Tibial nerve (tissue), 4 donors: ENCODE results near the gene UPK1A. TPM values are rescaled to one million over a fixed set of nuclear protein-coding genes. Genes with fewer than 3 reads are reported as not detected.

Experiments used
- DNase-seq, 2 donors: peaks; one replicate each; pipeline ENCODE4 v3.0.0-alpha.2; 2019; ENCODE audit warnings: low spot score in 2 of 2
- H3K27ac ChIP-seq, 4 donors: fragments of 200-600 bp; sonication (generic) in 3 of 4; one replicate each; pipeline ENCODE4 v1.5.1; 2017 to 2019; ENCODE audit warnings: mild to moderate bottlenecking in 1 of 4
- H3K27me3 ChIP-seq, 2 donors: fragments of 200-600 bp; sonication (generic) in 1 of 2; one replicate each; pipeline versions ENCODE4 v1.5.1 to v1.6.0; 2017 to 2019
- H3K36me3 ChIP-seq, 3 donors: fragments of 200-600 bp; sonication (generic); one replicate each; pipeline ENCODE4 v1.5.1; 2018 to 2019
- H3K4me1 ChIP-seq, 4 donors: fragments of 200-600 bp; sonication (generic) in 3 of 4; one replicate each; pipeline ENCODE4 v1.5.1; 2017 to 2019
- H3K4me3 ChIP-seq, 4 donors: fragments of 200-600 bp; sonication (generic) in 3 of 4; one replicate each; pipeline ENCODE4 v1.5.1; 2017 to 2019; ENCODE audit warnings: mild to moderate bottlenecking in 1 of 4, moderate library complexity in 1 of 4
- H3K9me3 ChIP-seq, 4 donors: fragments of 200-600 bp; sonication (generic) in 3 of 4; one replicate each; pipeline ENCODE4 v1.5.1; 2017 to 2019
- CTCF ChIP-seq, 5 experiments: fragments of 200-600 bp in 3 of 5; fragments of 450-650 bp in 2 of 5; sonication (generic) in 3 of 5; IDR thresholded peaks; one replicate each; pipeline ENCODE4 v1.5.1; 2016 to 2019; ENCODE audit warnings: antibody characterized with exemption in 5 of 5, mild to moderate bottlenecking in 3 of 5, moderate library complexity in 2 of 5
- EP300 ChIP-seq, 2 donors: sonication (generic); formaldehyde crosslinking; IDR thresholded peaks; one replicate each; pipeline ENCODE4 v1.6.1; 2017; ENCODE audit warnings: antibody characterized with exemption in 2 of 2, mild to moderate bottlenecking in 1 of 2
- POLR2A ChIP-seq, 2 donors: fragments of 450-650 bp; IDR thresholded peaks; one replicate each; pipeline ENCODE4 v1.6.1; 2017; ENCODE audit warnings: antibody characterized with exemption in 2 of 2, mild to moderate bottlenecking in 2 of 2, moderate library complexity in 2 of 2
- WGBS, 2 donors: methylation state at CpG; one replicate each; pipeline ENCODE4 v1.1.5; 2018; 5-methylcytosine and 5-hydroxymethylcytosine counted together
- total RNA-seq, 4 donors: library from RNA; depleted of rRNA; stranded (reverse); fragments of >200 nt; gene quantifications; one replicate each; pipeline ENCODE4 v1.1.0, GENCODE V29; 2016

UPK1A gene
- total RNA-seq, 4 donors from 2014 or later, result not detected

- 7 to 21% methylated on average over 7 to 8 of the region's 8 CpGs for WGBS, 2 donors
- TF ChIP-seq CTCF (IDR thresholded peaks at IDR 0.05), result no peak
- TF ChIP-seq POLR2A (IDR thresholded peaks at IDR 0.05), result no peak
- TF ChIP-seq EP300 (IDR thresholded peaks at IDR 0.05), result no peak
- Histone ChIP-seq H3K4me3 (no peak overlapping the region), H3K27me3 (no peaks in the 10 kb centered on the region), H3K27ac (no peak overlapping the region), H3K4me1 (no peaks in the 10 kb centered on the region), H3K36me3 (no peaks in the 10 kb centered on the region), H3K9me3 (no peaks in the 10 kb centered on the region)
- no peak for DNase-seq
These were observed 27.1 kb downstream of the UPK1A start for GRCh38 chr19:35693422-35693821.

GRCh38 chr19:35693835-35694599 lies 27.7 kb downstream of the UPK1A start:
- peak; percentile 71 to 91 for DNase-seq
- TF ChIP-seq EP300 (IDR thresholded peaks at IDR 0.05) (peak in 1 of 2 donors; percentile 50), CTCF (IDR thresholded peaks at IDR 0.05) (peak; percentile 92 to 96 (median 94)), POLR2A (IDR thresholded peaks at IDR 0.05) (no peak)
- Histone ChIP-seq H3K9me3 (no peaks in the 10 kb centered on the region), H3K27ac (no peak overlapping the region), H3K36me3 (no peaks in the 10 kb centered on the region), H3K27me3 (no peaks in the 10 kb centered on the region), H3K4me1 (no peaks in the 10 kb centered on the region), H3K4me3 (no peak overlapping the region)
- WGBS, 2 donors, result 25 to 30% methylated on average over 8 of the region's 8 CpGs

GRCh38 chr19:35695895-35696422 lies 29.6 kb downstream of the UPK1A start:
- Histone ChIP-seq H3K27ac (no peak overlapping the region), H3K4me3 (no peak overlapping the region), H3K9me3 (no peaks in the 10 kb centered on the region), H3K36me3 (no peaks in the 10 kb centered on the region), H3K27me3 (no peaks in the 10 kb centered on the region), H3K4me1 (no peaks in the 10 kb centered on the region)
- no peak for DNase-seq
- 85 to 87% methylated on average over 2 of the region's 2 CpGs for WGBS, 2 donors
- TF ChIP-seq POLR2A (IDR thresholded peaks at IDR 0.05) (no peak), EP300 (IDR thresholded peaks at IDR 0.05) (no peak), CTCF (IDR thresholded peaks at IDR 0.05) (no peak)

- Histone ChIP-seq H3K4me1 (peaks cover 0 to 3% (median 0%) of the 10 kb centered on the region in 4 donors), H3K4me3 (no peak overlapping the region), H3K36me3 (no peaks in the 10 kb centered on the region), H3K9me3 (no peaks in the 10 kb centered on the region), H3K27me3 (no peaks in the 10 kb centered on the region), H3K27ac (no peak overlapping the region)
- 73 to 87% methylated on average over 4 of the region's 4 CpGs for WGBS, 2 donors
- DNase-seq, result no peak
- TF ChIP-seq CTCF (IDR thresholded peaks at IDR 0.05) (no peak), EP300 (IDR thresholded peaks at IDR 0.05) (no peak), POLR2A (IDR thresholded peaks at IDR 0.05) (no peak)
These were observed 30.5 kb downstream of the UPK1A start for GRCh38 chr19:35696835-35697234.
